IMR-90 (cell line): ENCODE measurements around the gene ZNF408. TPM values are rescaled to one million over a fixed set of nuclear protein-coding genes. Genes with fewer than 3 reads are reported as not detected.
A peak's percentile ranks its signal among the peaks of the same experiment; 100 is the strongest.

Source experiments
- ATAC-seq: fragments of 200-7000 bp; cut with Tn5 transposase; 2 replicates; pipeline ENCODE4 v1.9.1; 2020; ENCODE audit warnings: low read depth, mild to moderate bottlenecking, moderate library complexity
- BruUV-seq: library from RNA; stranded (reverse); fragments of 400-500 nt; replicated peaks from 2 replicates; lab custom pipeline; 2021; lab: Mats Ljungman, UMichigan
- CTCF ChIA-PET: fragments of 300-600 bp; formaldehyde crosslinking; extraction: SDS; loops from one replicate; lab custom pipeline; 2021; ENCODE audit warnings: antibody characterized with exemption; lab: Yijun Ruan, JAX
- POLR2A ChIA-PET: fragments of 300-600 bp; sonication (Branson Sonifier 250); formaldehyde crosslinking; loops from one replicate; lab custom pipeline; 2022; ENCODE audit warnings: antibody characterized with exemption; ENCODE audit not compliant: unreplicated experiment; lab: Charles Lee
- DNase-seq: peaks from one replicate; pipeline ENCODE4 v3.0.0; 2013
- H2AFZ ChIP-seq: replicated peaks from 2 replicates; pipeline ENCODE3; 2013; ENCODE audit warnings: low read length, mild to moderate bottlenecking; ENCODE audit not compliant: poor library complexity
- H2AK5ac ChIP-seq: 2 replicates; pipeline ENCODE4 v1.6.1; 2013; ENCODE audit warnings: low read depth, low read length, inconsistent platforms
- H2AK9ac ChIP-seq: replicated peaks from 2 replicates; pipeline ENCODE3; 2013; ENCODE audit warnings: mild to moderate bottlenecking, low read depth, low read length, moderate library complexity; ENCODE audit not compliant: poor library complexity
- H2BK120ac ChIP-seq: 2 replicates; pipeline ENCODE4 v1.6.1; 2013; ENCODE audit warnings: low read depth, low read length, inconsistent platforms
- H2BK15ac ChIP-seq: 3 replicates; pipeline ENCODE4 v1.6.1; 2013; ENCODE audit warnings: low read depth, low read length, inconsistent platforms
- H2BK20ac ChIP-seq: 2 replicates; pipeline ENCODE4 v1.6.1; 2013; ENCODE audit warnings: low read depth, mild to moderate bottlenecking, inconsistent platforms, low read length, moderate library complexity
- H2BK5ac ChIP-seq: 2 replicates; pipeline ENCODE4 v1.6.1; 2013; ENCODE audit warnings: mild to moderate bottlenecking, low read depth, low read length, inconsistent platforms; ENCODE audit not compliant: poor library complexity, severe bottlenecking
- H3K14ac ChIP-seq: replicated peaks from 2 replicates; pipeline ENCODE4 v1.6.1; 2013; ENCODE audit warnings: low read depth, low read length, inconsistent platforms
- H3K18ac ChIP-seq: 2 replicates; pipeline ENCODE4 v1.6.1; 2013; ENCODE audit warnings: low read depth, low read length, control low read depth
- H3K23ac ChIP-seq: 2 replicates; pipeline ENCODE4 v1.6.1; 2013; ENCODE audit warnings: low read depth, low read length, inconsistent platforms
- H3K27ac ChIP-seq: 2 replicates; pipeline ENCODE4 v1.5.1; 2013; ENCODE audit warnings: mild to moderate bottlenecking, control low read depth, low read length; ENCODE audit not compliant: insufficient read depth
- H3K27me3 ChIP-seq: 2 replicates; pipeline ENCODE4 v1.6.1; 2013; ENCODE audit warnings: low read length; ENCODE audit not compliant: control insufficient read depth, insufficient read depth
- H3K36me3 ChIP-seq: 2 replicates; pipeline ENCODE4 v1.6.1; 2013; ENCODE audit warnings: low read length, mixed read lengths; ENCODE audit not compliant: control insufficient read depth, insufficient read depth
- H3K4ac ChIP-seq: 2 replicates; pipeline ENCODE4 v1.6.1; 2013; ENCODE audit warnings: low read depth, low read length, inconsistent platforms
- H3K4me1 ChIP-seq: 2 replicates; pipeline ENCODE4 v1.6.1; 2013; ENCODE audit warnings: low read length, mixed read lengths; ENCODE audit not compliant: control insufficient read depth, insufficient read depth
- H3K4me2 ChIP-seq: 2 replicates; pipeline ENCODE4 v1.6.1; 2013; ENCODE audit warnings: low read depth, mild to moderate bottlenecking, control low read depth, low read length, moderate library complexity
- H3K4me3 ChIP-seq: 2 replicates; pipeline ENCODE4 v1.5.1; 2013; ENCODE audit warnings: low read depth, mild to moderate bottlenecking, control low read depth, low read length, moderate library complexity; ENCODE audit not compliant: insufficient read depth
- H3K56ac ChIP-seq: 2 replicates; pipeline ENCODE4 v1.6.1; 2013; ENCODE audit warnings: low read length, inconsistent platforms; ENCODE audit not compliant: insufficient read depth; ENCODE audit errors: extremely low read depth
- H3K79me1 ChIP-seq, 2 experiments: 2 replicates each; pipeline ENCODE4 v1.6.1; 2013; ENCODE audit warnings: low read length in 2 of 2, inconsistent platforms in 1 of 2, low read depth in 1 of 2
- H3K9ac ChIP-seq: 2 replicates; pipeline ENCODE4 v1.6.1; 2013; ENCODE audit warnings: low read depth, low read length, control low read depth
- H3K9me1 ChIP-seq: 2 replicates; pipeline ENCODE4 v1.6.1; 2013; ENCODE audit warnings: low read length, inconsistent platforms; ENCODE audit not compliant: insufficient read depth
- H3K9me3 ChIP-seq: 2 replicates; pipeline ENCODE4 v1.6.1; 2013; ENCODE audit warnings: low read length; ENCODE audit not compliant: control insufficient read depth, insufficient read depth
- H4K20me1 ChIP-seq: 2 replicates; pipeline ENCODE4 v1.6.1; 2013; ENCODE audit warnings: low read length, inconsistent platforms; ENCODE audit not compliant: insufficient read depth
- H4K5ac ChIP-seq: 2 replicates; pipeline ENCODE4 v1.6.1; 2013; ENCODE audit warnings: mild to moderate bottlenecking, low read depth, low read length, control low read depth
- H4K8ac ChIP-seq, 2 experiments: 2 replicates each; pipeline ENCODE4 v1.6.1; 2013; ENCODE audit warnings: low read depth in 2 of 2, low read length in 2 of 2, control low read depth in 1 of 2, inconsistent platforms in 1 of 2
- H4K91ac ChIP-seq: 2 replicates; pipeline ENCODE4 v1.6.1; 2013; ENCODE audit warnings: low read depth, low read length, inconsistent platforms; ENCODE audit not compliant: insufficient read depth
- BHLHE40 ChIP-seq: fragments of 150-350 bp; IDR thresholded peaks from 2 replicates; pipeline ENCODE4 v1.6.1; 2016; ENCODE audit warnings: mild to moderate bottlenecking, low read depth, low read length
- CEBPB ChIP-seq: IDR thresholded peaks from 2 replicates; pipeline ENCODE4 v1.6.1; 2012; ENCODE audit warnings: low read depth, low read length, improper control_type of control experiment
- CHD1 ChIP-seq: IDR thresholded peaks from 2 replicates; pipeline ENCODE4 v1.6.1; 2012; ENCODE audit warnings: low read depth, low read length, improper control_type of control experiment
- ELK1 ChIP-seq: fragments of 150-350 bp; IDR thresholded peaks from 2 replicates; pipeline ENCODE4 v1.6.1; 2016; ENCODE audit warnings: low read depth, mild to moderate bottlenecking, low read length, moderate library complexity, borderline replicate concordance
- FOS ChIP-seq: fragments of 150-350 bp; IDR thresholded peaks from 2 replicates; pipeline ENCODE4 v1.6.1; 2016; ENCODE audit warnings: low read depth, low read length
- MAFK ChIP-seq: IDR thresholded peaks from 2 replicates; pipeline ENCODE4 v1.6.1; 2012; ENCODE audit warnings: low read depth, low read length, improper control_type of control experiment
- MAZ ChIP-seq: IDR thresholded peaks from 2 replicates; pipeline ENCODE4 v1.6.1; 2012; ENCODE audit warnings: low read depth, mild to moderate bottlenecking, low read length, improper control_type of control experiment, moderate library complexity, borderline replicate concordance
- MXI1 ChIP-seq: IDR thresholded peaks from 2 replicates; pipeline ENCODE4 v1.6.1; 2012; ENCODE audit warnings: low read depth, mild to moderate bottlenecking, low read length, moderate library complexity, borderline replicate concordance
- NFE2L2 ChIP-seq: fragments of 150-350 bp; IDR thresholded peaks from 2 replicates; pipeline ENCODE4 v1.6.1; 2016; ENCODE audit warnings: low read depth, mild to moderate bottlenecking, low read length
- POLR2A ChIP-seq: IDR thresholded peaks from 2 replicates; pipeline ENCODE4 v1.6.1; 2012; ENCODE audit warnings: mild to moderate bottlenecking, low read depth, low read length
- RAD21 ChIP-seq: IDR thresholded peaks from 2 replicates; pipeline ENCODE4 v1.6.1; 2012; ENCODE audit warnings: low read length, improper control_type of control experiment
- RFX5 ChIP-seq: IDR thresholded peaks from 2 replicates; pipeline ENCODE4 v1.8.0; 2012; ENCODE audit warnings: low read depth, mild to moderate bottlenecking, low read length, moderate library complexity
- WGBS, 2 experiments: methylation state at CpG; one replicate each; pipeline versions ENCODE4 v1.1.5 to v1.1.7; 2013; ENCODE audit warnings: missing lambda C conversion rate in 2 of 2; ENCODE audit not compliant: insufficient read length in 1 of 2; ENCODE audit errors: extremely low coverage in 2 of 2; 5-methylcytosine and 5-hydroxymethylcytosine counted together
- dilution Hi-C: fragments of 300-500 bp; cut with HindIII; formaldehyde crosslinking; loops from one replicate; pipeline ENCODE4 v1.14.3; 2018; ENCODE audit warnings: low sequenced_read_pairs; ENCODE audit not compliant: unreplicated experiment
- in situ Hi-C: fragments of 300-500 bp; cut with MboI; formaldehyde crosslinking; loops from 3 replicates; pipeline ENCODE4 v1.14.3; 2019; ENCODE audit warnings: low sequenced_read_pairs, inconsistent platforms, mixed read lengths
- intact Hi-C: fragments of 100-400 bp; cut with micrococcal nuclease; formaldehyde crosslinking; loops from 2 replicates; pipeline ENCODE4 v1.10.0; 2022
- polyA plus RNA-seq, 3 experiments: library from polyadenylated mRNA; depleted of rRNA; stranded (reverse); fragments of >200 nt; gene quantifications; 2 replicates each; pipeline ENCODE4 v1.2.3, GENCODE V29; 2012; ENCODE audit warnings: low replicate concordance in 1 of 3
- total RNA-seq: library from RNA; depleted of rRNA; stranded (reverse); fragments of >200 nt; gene quantifications from 2 replicates; pipeline ENCODE4 v1.2.3, GENCODE V29; 2012
- TF ChIP-seq, protein P1 (sequence below): fragments of 150-350 bp; IDR thresholded peaks from 2 replicates; pipeline ENCODE4 v1.6.1; 2017; ENCODE audit warnings: mild to moderate bottlenecking, antibody characterized with exemption, low read length, low read depth

The ZNF408 gene
- total and polyA plus RNA-seq, 2 of the 4 experiments (the other 2 are of a cell fraction): 9.5 to 11.1 TPM

DNA sequence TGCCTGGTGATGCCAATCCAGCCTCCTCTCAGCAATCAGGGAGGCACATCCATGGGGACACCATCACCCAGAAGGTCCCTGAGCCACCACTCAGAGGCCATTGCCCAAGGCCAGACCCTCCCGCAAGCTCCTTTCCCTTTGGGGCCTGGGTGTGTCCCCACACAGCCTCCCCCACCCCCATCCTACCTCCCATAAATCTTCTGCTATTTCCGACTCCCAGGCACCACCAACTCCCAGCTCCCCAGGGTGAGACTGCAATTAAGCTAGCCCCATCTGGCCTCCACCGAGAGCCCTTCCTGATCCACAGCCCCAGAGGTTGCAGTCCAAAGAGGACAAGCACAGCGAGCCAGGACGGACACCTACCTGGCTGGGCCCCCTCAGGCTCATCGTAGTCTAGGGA is 6.8 kb upstream of the ZNF408 start:
- H3K14ac ChIP-seq: no peak overlapping the region
- 0 out of 2 replicates have a peak overlapping the region, but pooled peaks have one; percentile 5 for H3K27ac ChIP-seq
- intact Hi-C loops (no loop called here), dilution Hi-C loops (no loop called here), in situ Hi-C loops (no loop called here)
- no peak overlapping the region for H3K4me3 ChIP-seq
- no TSS peak for BruUV-seq
- H3K79me1 ChIP-seq: peaks cover 32 to 62% of the 10 kb centered on the region in 2 experiments
- H2BK15ac ChIP-seq: no peak overlapping the region
- ChIA-PET CTCF (interaction anchor here (0.7 kb wide), 1 partner anchor 77 kb away, joined by 3 read pairs; the partner anchor contains the start of gene ATG13), POLR2A (no interaction called here)
- H4K20me1 ChIP-seq: 0 out of 2 replicates have a peak, but pooled peaks cover 12% of the 10 kb centered on the region
- no peak overlapping the region for H4K91ac ChIP-seq
- no peak overlapping the region for H2BK20ac ChIP-seq
- ATAC-seq (no peak), DNase-seq (no peak)
- WGBS, 2 experiments: 93% methylated on average over 4 of the region's 6 CpGs; no CpG with 5 or more reads in 1 of the 2 experiments
- H3K9ac ChIP-seq: no peak overlapping the region
- no peak overlapping the region for H3K18ac ChIP-seq
- no peak overlapping the region for H2AK5ac ChIP-seq
- H3K56ac ChIP-seq: no peak overlapping the region
- TF ChIP-seq RAD21: no peak
- no peak for TF ChIP-seq ELK1
- no peak for TF ChIP-seq MAFK
- TF ChIP-seq CHD1: no peak
- TF ChIP-seq BHLHE40: no peak
- TF ChIP-seq, protein P1, sequence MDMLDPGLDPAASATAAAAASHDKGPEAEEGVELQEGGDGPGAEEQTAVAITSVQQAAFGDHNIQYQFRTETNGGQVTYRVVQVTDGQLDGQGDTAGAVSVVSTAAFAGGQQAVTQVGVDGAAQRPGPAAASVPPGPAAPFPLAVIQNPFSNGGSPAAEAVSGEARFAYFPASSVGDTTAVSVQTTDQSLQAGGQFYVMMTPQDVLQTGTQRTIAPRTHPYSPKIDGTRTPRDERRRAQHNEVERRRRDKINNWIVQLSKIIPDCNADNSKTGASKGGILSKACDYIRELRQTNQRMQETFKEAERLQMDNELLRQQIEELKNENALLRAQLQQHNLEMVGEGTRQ: no peak
- no peak for TF ChIP-seq MAZ
- TF ChIP-seq NFE2L2: no peak
- TF ChIP-seq FOS: no peak
- no peak for TF ChIP-seq POLR2A
- no peak for TF ChIP-seq MXI1
- no peak for TF ChIP-seq CEBPB
- TF ChIP-seq RFX5: no peak
- no peak overlapping the region for H2AK9ac ChIP-seq
- H2AFZ ChIP-seq: no peak overlapping the region
- no peak overlapping the region for H2BK5ac ChIP-seq
- H3K4me2 ChIP-seq: no peak overlapping the region
- no peak overlapping the region for H4K8ac ChIP-seq
- H3K27me3 ChIP-seq: no peaks in the 10 kb centered on the region
- peaks cover 11% of the 10 kb centered on the region for H3K4me1 ChIP-seq
- H2BK120ac ChIP-seq: no peak overlapping the region
- H3K4ac ChIP-seq: no peak overlapping the region
- H4K5ac ChIP-seq: no peak overlapping the region
- H3K9me1 ChIP-seq: peaks cover 13% of the 10 kb centered on the region; the same call in 1 of the 2 replicates
- H3K9me3 ChIP-seq: no peaks in the 10 kb centered on the region
- peaks cover 56% of the 10 kb centered on the region for H3K36me3 ChIP-seq
- H3K23ac ChIP-seq: no peak overlapping the region
